Measurements from ENCODE around the gene CNN3. TPM values are rescaled to one million over a fixed set of nuclear protein-coding genes. Genes with fewer than 3 reads are reported as not detected.

The CNN3 gene
- total RNA-seq, 1 donor from 2014 or later: 215 TPM

DNA sequence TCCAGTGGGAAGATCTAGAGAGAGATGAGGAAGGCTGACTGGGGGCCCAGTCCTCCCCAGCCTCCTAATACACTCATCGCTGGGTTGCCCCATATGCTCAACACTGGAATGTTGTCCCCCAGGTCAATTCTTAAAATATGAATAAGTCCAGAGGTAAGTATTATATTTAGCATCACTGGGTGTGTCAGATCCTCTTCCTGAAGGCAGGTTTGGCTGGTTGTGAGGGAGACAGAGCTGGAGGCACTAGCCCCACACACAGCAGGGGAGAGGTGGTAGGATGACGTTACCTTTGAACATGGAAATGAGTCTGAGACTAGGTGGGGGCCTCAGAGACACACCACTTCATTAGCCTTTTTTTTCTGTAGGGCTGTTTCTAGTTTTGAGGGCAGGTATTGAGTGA lies 64.2 kb downstream of the CNN3 start:
- no peaks in the 10 kb centered on the region for H3K27me3 ChIP-seq
- intact Hi-C loops (cut with DNase I): no loop called here
- H3K36me3 ChIP-seq: no peaks in the 10 kb centered on the region
- no peak overlapping the region for H3K4me3 ChIP-seq
- H3K27ac ChIP-seq: peak overlapping the region; percentile 73
- H3K4me1 ChIP-seq: peaks cover 27% of the 10 kb centered on the region
- TF ChIP-seq, protein P1, sequence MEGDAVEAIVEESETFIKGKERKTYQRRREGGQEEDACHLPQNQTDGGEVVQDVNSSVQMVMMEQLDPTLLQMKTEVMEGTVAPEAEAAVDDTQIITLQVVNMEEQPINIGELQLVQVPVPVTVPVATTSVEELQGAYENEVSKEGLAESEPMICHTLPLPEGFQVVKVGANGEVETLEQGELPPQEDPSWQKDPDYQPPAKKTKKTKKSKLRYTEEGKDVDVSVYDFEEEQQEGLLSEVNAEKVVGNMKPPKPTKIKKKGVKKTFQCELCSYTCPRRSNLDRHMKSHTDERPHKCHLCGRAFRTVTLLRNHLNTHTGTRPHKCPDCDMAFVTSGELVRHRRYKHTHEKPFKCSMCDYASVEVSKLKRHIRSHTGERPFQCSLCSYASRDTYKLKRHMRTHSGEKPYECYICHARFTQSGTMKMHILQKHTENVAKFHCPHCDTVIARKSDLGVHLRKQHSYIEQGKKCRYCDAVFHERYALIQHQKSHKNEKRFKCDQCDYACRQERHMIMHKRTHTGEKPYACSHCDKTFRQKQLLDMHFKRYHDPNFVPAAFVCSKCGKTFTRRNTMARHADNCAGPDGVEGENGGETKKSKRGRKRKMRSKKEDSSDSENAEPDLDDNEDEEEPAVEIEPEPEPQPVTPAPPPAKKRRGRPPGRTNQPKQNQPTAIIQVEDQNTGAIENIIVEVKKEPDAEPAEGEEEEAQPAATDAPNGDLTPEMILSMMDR (IDR thresholded peaks at IDR 0.05): no peak
- no peak for DNase-seq
- no peak for ATAC-seq
- H3K9me3 ChIP-seq: no peaks in the 10 kb centered on the region

DNA sequence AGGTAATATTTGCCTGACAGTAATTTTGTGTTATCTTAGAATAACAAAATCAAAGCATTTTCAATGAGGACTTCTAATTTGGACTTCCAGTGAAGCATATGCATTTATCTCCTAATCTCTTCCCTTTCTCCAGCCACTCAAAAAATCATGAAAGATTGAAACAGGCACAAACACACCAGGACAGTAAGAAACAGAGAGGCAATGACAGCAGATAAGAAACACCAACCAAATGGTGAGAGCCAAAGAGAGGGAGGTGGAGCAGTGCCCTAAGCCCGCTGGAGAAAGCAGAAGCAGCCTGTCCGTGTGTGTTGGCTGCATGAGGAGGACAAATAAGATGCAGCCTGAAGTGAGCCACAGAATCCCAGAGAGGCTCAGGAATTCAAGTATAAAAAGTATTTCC lies 67.7 kb downstream of the CNN3 start:
- intact Hi-C loops (cut with DNase I): loop anchor here (10.0 kb wide), 1 partner anchor 66 kb away; the partner anchor contains the start of gene CNN3

DNA sequence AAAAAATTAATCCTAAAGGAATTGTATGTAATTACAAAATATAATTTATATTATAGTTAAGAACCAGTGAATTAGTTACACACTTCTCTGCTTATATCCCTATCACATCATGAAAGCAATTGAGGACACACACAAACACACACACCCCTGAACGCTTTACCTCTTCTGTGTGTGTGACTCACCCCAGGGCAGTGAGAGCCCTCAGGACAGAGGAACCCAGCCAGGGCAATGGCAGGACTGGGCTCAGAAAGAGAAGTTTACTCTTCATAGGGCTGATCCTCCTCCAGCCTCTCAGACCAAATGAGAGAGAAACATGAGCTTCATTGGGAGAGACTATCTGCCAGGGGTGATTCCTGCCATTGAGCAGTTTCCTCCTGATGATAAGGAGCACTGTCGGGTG lies 68.6 kb downstream of the CNN3 start:
- Histone ChIP-seq H3K27ac (no peak overlapping the region), H3K27me3 (no peaks in the 10 kb centered on the region), H3K9me3 (no peaks in the 10 kb centered on the region), H3K4me3 (no peak overlapping the region), H3K4me1 (peaks cover 15% of the 10 kb centered on the region), H3K36me3 (no peaks in the 10 kb centered on the region)
- intact Hi-C loops (cut with DNase I): loop anchor here (10.0 kb wide), 1 partner anchor 67 kb away; the partner anchor contains the start of gene CNN3
- ATAC-seq: peak; percentile 53
- TF ChIP-seq, protein P1 (IDR thresholded peaks at IDR 0.05): no peak
- DNase-seq: no peak

More for the DNA sequence above, 67.7 kb downstream of the CNN3 start:
- no peaks in the 10 kb centered on the region for H3K9me3 ChIP-seq
- no peak for DNase-seq
- no peak overlapping the region for H3K4me3 ChIP-seq
- no peaks in the 10 kb centered on the region for H3K36me3 ChIP-seq
- no peak for ATAC-seq
- no peak overlapping the region for H3K27ac ChIP-seq
- H3K4me1 ChIP-seq: peaks cover 24% of the 10 kb centered on the region
- H3K27me3 ChIP-seq: no peaks in the 10 kb centered on the region
- TF ChIP-seq, protein P1 (IDR thresholded peaks at IDR 0.05): no peak

DNA sequence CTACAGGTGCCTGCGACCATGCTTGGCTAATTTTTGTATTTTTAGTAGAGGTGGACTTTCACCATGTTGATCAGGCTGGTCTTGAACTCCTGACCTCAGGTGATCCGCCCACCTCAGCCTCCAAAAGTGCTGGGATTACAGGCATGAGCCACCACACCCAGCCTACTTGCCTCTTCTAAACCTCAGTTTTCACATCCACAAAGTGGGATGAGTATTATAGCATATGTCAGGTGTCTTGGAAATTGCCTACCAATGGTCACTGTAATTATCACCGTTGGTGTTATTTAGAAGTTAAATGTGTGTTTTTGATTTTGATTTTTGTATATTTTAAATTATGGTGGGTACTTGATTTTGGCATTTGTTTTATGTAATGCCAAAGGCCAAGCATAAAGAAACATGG lies 70.0 kb downstream of the CNN3 start:
- no peak for ATAC-seq
- Histone ChIP-seq H3K4me3 (no peak overlapping the region), H3K27me3 (no peaks in the 10 kb centered on the region), H3K9me3 (no peaks in the 10 kb centered on the region), H3K4me1 (peaks cover 8% of the 10 kb centered on the region), H3K27ac (no peak overlapping the region), H3K36me3 (no peaks in the 10 kb centered on the region)
- DNase-seq: no peak
- intact Hi-C loops (cut with DNase I): loop anchor here (10.0 kb wide), 1 partner anchor 68 kb away; the partner anchor contains the start of gene CNN3
- TF ChIP-seq, protein P1 (IDR thresholded peaks at IDR 0.05): no peak

DNA sequence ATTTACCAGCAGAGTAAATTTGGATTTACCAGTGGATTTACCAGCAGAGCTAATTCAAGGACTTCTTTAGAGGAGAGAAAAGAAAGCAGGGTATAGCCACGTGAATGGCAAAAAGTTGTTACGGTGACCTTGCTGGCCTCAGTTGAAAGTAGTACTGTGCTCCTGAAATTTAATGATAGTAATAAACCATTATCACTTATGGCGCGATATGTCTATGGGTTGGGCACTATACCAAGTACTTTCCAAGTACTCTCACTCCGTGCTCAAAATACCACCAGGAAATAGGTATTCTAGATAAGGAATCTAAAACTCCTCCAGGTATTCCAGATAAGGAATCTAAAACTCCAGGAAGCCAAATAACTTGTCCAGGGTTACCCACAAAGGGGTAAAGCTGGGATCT lies 70.9 kb downstream of the CNN3 start:
- peaks cover 8% of the 10 kb centered on the region for H3K4me1 ChIP-seq
- H3K36me3 ChIP-seq: no peaks in the 10 kb centered on the region
- H3K27ac ChIP-seq: peak overlapping the region; percentile 27
- no peaks in the 10 kb centered on the region for H3K9me3 ChIP-seq
- H3K27me3 ChIP-seq: no peaks in the 10 kb centered on the region
- ATAC-seq (no peak), DNase-seq (no peak)
- intact Hi-C loops (cut with DNase I): loop anchor here (10.0 kb wide), 1 partner anchor 69 kb away; the partner anchor contains the start of gene CNN3
- H3K4me3 ChIP-seq: no peak overlapping the region
- TF ChIP-seq, protein P1 (IDR thresholded peaks at IDR 0.05): no peak

DNA sequence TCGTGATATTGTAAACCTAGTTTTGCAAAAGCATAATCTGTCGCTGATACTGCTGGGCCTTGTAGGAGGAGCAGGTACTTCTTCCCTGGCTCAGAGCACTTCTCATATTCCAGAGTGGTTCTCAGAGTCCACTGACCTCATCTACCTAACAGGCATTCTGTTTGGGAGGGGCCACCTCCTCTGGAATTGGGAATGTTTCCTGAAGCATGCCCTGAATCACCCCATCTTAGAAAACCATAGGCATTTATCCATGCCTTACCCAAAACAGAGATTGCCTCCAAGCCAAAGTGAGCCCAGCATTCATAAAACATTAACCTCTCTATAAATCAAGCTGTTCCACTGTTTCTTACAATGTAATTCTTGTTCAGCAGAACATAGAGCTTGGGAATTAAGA lies 71.6 kb downstream of the CNN3 start:
- H3K27me3 ChIP-seq: no peaks in the 10 kb centered on the region

More for the DNA sequence above, 71.6 kb downstream of the CNN3 start:
- H3K4me1 ChIP-seq: peaks cover 8% of the 10 kb centered on the region
- H3K27ac ChIP-seq: peak overlapping the region; percentile 65
- DNase-seq: no peak
- no peaks in the 10 kb centered on the region for H3K36me3 ChIP-seq
- intact Hi-C loops (cut with DNase I): loop anchor here (10.0 kb wide), 1 partner anchor 69 kb away; the partner anchor contains the start of gene CNN3
- H3K9me3 ChIP-seq: no peaks in the 10 kb centered on the region
- ATAC-seq: peak; percentile 70
- TF ChIP-seq, protein P1 (IDR thresholded peaks at IDR 0.05): no peak
- no peak overlapping the region for H3K4me3 ChIP-seq

All from upper lobe of right lung (tissue), 1 donor.